Liver (tissue), 3 donors: ENCODE data around the gene CAMKK1.

Experiments
- CTCF ChIP-seq: fragments of 150-350 bp; IDR thresholded peaks from 2 replicates; pipeline ENCODE4 v1.5.1; 2017; ENCODE audit warnings: improper control_type of control experiment, low read depth, low read length; ENCODE audit not compliant: missing input control
- JUND ChIP-seq, 2 donors: IDR thresholded peaks; 2 replicates each; pipeline ENCODE4 v1.6.1; 2016; ENCODE audit warnings: antibody characterized with exemption in 2 of 2
- RAD21 ChIP-seq, 2 donors: IDR thresholded peaks; 2 replicates each; pipeline ENCODE4 v1.6.1; 2016; ENCODE audit warnings: antibody characterized with exemption in 2 of 2, mild to moderate bottlenecking in 2 of 2
- SP1 ChIP-seq: IDR thresholded peaks from 2 replicates; pipeline ENCODE4 v1.6.1; 2018; ENCODE audit warnings: antibody characterized with exemption, mild to moderate bottlenecking
- TAF1 ChIP-seq: conservative IDR thresholded peaks from 2 replicates; pipeline ENCODE4 v1.6.1; 2016; ENCODE audit warnings: antibody characterized with exemption, mild to moderate bottlenecking
- YY1 ChIP-seq: IDR thresholded peaks from 2 replicates; pipeline ENCODE4 v1.6.1; 2016; ENCODE audit warnings: antibody characterized with exemption, mild to moderate bottlenecking
- ZBTB33 ChIP-seq: IDR thresholded peaks from 2 replicates; pipeline ENCODE4 v1.6.1; 2016; ENCODE audit warnings: antibody characterized with exemption
- TF ChIP-seq, protein P1 (sequence below): IDR thresholded peaks from 2 replicates; pipeline ENCODE4 v1.6.1; 2016; ENCODE audit warnings: antibody characterized with exemption
- TF ChIP-seq, protein P2 (sequence below): IDR thresholded peaks from 2 replicates; pipeline ENCODE4 v1.6.1; 2016; ENCODE audit warnings: antibody characterized with exemption
- donor health status: healthy.
- donor health status: healthy.

- TF ChIP-seq YY1 (no peak), CTCF (no peak), RAD21 (IDR thresholded peaks at IDR 0.05) (no peak), TAF1 (no peak), ZBTB33 (no peak), JUND (IDR thresholded peaks at IDR 0.05) (no peak), SP1 (no peak)
- TF ChIP-seq, protein P1, sequence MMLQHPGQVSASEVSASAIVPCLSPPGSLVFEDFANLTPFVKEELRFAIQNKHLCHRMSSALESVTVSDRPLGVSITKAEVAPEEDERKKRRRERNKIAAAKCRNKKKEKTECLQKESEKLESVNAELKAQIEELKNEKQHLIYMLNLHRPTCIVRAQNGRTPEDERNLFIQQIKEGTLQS, result no peak
- TF ChIP-seq, protein P2, sequence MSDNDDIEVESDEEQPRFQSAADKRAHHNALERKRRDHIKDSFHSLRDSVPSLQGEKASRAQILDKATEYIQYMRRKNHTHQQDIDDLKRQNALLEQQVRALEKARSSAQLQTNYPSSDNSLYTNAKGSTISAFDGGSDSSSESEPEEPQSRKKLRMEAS, result no peak
Measured at GRCh38 chr17:3887804-3888203, 5.0 kb downstream of the CAMKK1 start.
